ENCODE data around the gene RLF. TPM values are rescaled to one million over a fixed set of nuclear protein-coding genes. Genes with fewer than 3 reads are reported as not detected.

RLF gene
- total RNA-seq, 1 experiment from 2014 or later: 15.5 TPM

DNA sequence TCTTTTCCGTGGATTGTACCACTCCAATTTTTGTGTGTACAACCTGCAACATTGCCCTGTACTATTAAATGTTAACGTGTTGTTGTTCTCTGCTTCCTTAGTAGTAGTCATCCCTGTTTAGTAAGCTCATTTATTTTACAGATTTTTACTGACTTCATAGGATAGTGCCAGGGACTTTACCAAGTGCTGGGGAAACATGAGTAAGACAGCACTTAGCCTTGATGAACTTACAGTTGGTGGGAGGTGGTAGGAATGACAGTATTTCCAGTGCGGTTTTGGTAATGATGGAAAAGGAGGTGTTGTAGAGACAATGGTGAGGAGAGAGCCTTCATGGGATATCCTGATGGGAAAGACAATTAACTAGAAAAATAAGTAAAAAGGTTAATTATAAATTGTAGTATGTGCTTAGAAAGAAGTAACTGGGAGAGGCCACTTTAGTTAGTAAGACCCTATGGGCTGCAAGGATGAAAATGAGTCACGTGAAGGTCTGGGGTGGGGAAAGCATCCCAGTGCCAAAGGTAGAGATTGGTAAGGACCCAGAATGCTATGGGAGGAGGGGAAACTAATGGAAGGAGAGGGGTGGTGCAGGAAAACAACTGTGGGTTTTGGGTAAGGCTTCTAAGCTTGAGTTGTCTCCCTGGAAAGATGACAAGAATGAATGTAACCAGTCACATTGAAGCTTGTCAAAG, 1.7 kb downstream of the RLF start:
- Histone ChIP-seq H3K4me2 (peak overlapping the region; percentile 94), H3K79me2 (ENCODE audit: low read depth) (peaks cover 71% of the 10 kb centered on the region), H3K9me2 (ENCODE audit: insufficient read depth) (no peaks in the 10 kb centered on the region), H3K9me3 (ENCODE audit: insufficient read depth, low read depth) (no peaks in the 10 kb centered on the region), H3K4me3 (peak overlapping the region; percentile 98), H2AFZ (no peak overlapping the region), H4K20me1 (ENCODE audit: insufficient read depth) (peaks cover 57% of the 10 kb centered on the region), H3K4me1 (replicated peaks; ENCODE audit: insufficient read depth) (peaks cover 32% of the 10 kb centered on the region), H3F3A (ENCODE audit: insufficient read depth, low read depth) (no peaks in the 10 kb centered on the region; the same call in 1 of the 2 replicates), H3K27me3 (ENCODE audit: insufficient read depth, low read depth) (no peaks in the 10 kb centered on the region), H3K36me3 (ENCODE audit: low read depth) (no peaks in the 10 kb centered on the region), H3K27ac (no peak overlapping the region)
- ChIA-PET POLR2A (ENCODE audit: unreplicated experiment) (interaction anchor here (0.5 to 0.6 kb wide), 2 partner anchors 66 to 67 kb away, joined by 4 to 8 read pairs; no protein-coding TSS in a partner anchor), CTCF (interaction anchor here (1.2 kb wide), 1 partner anchor 9 kb away, joined by 4 read pairs; no protein-coding TSS in a partner anchor)
- BruUV-seq (replicated peaks): no TSS peak
- intact Hi-C loops (cut with micrococcal nuclease; ENCODE audit: unreplicated experiment): no loop called here
- DNase-seq: no peak
- TF ChIP-seq EZH2 (IDR thresholded peaks at IDR 0.05; ENCODE audit: low read depth): no peak
- TF ChIP-seq, protein P1, sequence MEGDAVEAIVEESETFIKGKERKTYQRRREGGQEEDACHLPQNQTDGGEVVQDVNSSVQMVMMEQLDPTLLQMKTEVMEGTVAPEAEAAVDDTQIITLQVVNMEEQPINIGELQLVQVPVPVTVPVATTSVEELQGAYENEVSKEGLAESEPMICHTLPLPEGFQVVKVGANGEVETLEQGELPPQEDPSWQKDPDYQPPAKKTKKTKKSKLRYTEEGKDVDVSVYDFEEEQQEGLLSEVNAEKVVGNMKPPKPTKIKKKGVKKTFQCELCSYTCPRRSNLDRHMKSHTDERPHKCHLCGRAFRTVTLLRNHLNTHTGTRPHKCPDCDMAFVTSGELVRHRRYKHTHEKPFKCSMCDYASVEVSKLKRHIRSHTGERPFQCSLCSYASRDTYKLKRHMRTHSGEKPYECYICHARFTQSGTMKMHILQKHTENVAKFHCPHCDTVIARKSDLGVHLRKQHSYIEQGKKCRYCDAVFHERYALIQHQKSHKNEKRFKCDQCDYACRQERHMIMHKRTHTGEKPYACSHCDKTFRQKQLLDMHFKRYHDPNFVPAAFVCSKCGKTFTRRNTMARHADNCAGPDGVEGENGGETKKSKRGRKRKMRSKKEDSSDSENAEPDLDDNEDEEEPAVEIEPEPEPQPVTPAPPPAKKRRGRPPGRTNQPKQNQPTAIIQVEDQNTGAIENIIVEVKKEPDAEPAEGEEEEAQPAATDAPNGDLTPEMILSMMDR (conservative IDR thresholded peaks at IDR 0.05): no peak

GRCh38 chr1:40167317-40167716, 6.1 kb downstream of the RLF start:
- Histone ChIP-seq H3K27ac (no peak overlapping the region), H3K79me2 (ENCODE audit: low read depth) (peaks cover 99% of the 10 kb centered on the region), H3K36me3 (ENCODE audit: low read depth) (no peaks in the 10 kb centered on the region), H3F3A (ENCODE audit: insufficient read depth, low read depth) (peaks cover 7% of the 10 kb centered on the region; the same call in 1 of the 2 replicates), H3K9me3 (ENCODE audit: insufficient read depth, low read depth) (no peaks in the 10 kb centered on the region), H3K9me2 (ENCODE audit: insufficient read depth) (no peaks in the 10 kb centered on the region), H3K27me3 (ENCODE audit: insufficient read depth, low read depth) (no peaks in the 10 kb centered on the region), H3K4me1 (replicated peaks; ENCODE audit: insufficient read depth) (peaks cover 28% of the 10 kb centered on the region), H4K20me1 (ENCODE audit: insufficient read depth) (peaks cover 84% of the 10 kb centered on the region), H3K4me3 (no peak overlapping the region), H2AFZ (no peak overlapping the region), H3K4me2 (no peak overlapping the region)
- BruUV-seq (replicated peaks): no TSS peak
- CTCF ChIA-PET: no interaction called here
- POLR2A ChIA-PET (ENCODE audit: unreplicated experiment): interaction anchor here (0.6 kb wide), 1 partner anchor 10 kb away, joined by 5 read pairs; no protein-coding TSS in a partner anchor
- TF ChIP-seq, protein P1 (conservative IDR thresholded peaks at IDR 0.05): no peak
- TF ChIP-seq EZH2 (IDR thresholded peaks at IDR 0.05; ENCODE audit: low read depth): no peak
- DNase-seq: no peak
- intact Hi-C loops (cut with micrococcal nuclease; ENCODE audit: unreplicated experiment): no loop called here

GRCh38 chr1:40171036-40171435, 9.8 kb downstream of the RLF start:
- POLR2A ChIA-PET (ENCODE audit: unreplicated experiment): no interaction called here
- Histone ChIP-seq H3K79me2 (ENCODE audit: low read depth) (peaks cover 99% of the 10 kb centered on the region), H3K9me3 (ENCODE audit: insufficient read depth, low read depth) (no peaks in the 10 kb centered on the region), H3K9me2 (ENCODE audit: insufficient read depth) (no peaks in the 10 kb centered on the region), H3F3A (ENCODE audit: insufficient read depth, low read depth) (peaks cover 19% of the 10 kb centered on the region; the same call in 1 of the 2 replicates), H3K4me2 (no peak overlapping the region), H3K27ac (no peak overlapping the region), H3K4me1 (replicated peaks; ENCODE audit: insufficient read depth) (no peaks in the 10 kb centered on the region), H4K20me1 (ENCODE audit: insufficient read depth) (peaks cover 83% of the 10 kb centered on the region), H2AFZ (no peak overlapping the region), H3K36me3 (ENCODE audit: low read depth) (no peaks in the 10 kb centered on the region), H3K27me3 (ENCODE audit: insufficient read depth, low read depth) (no peaks in the 10 kb centered on the region), H3K4me3 (no peak overlapping the region)
- CTCF ChIA-PET: interaction anchor here (0.5 kb wide), 3 partner anchors 15 to 165 kb away, joined by 3 to 4 read pairs (median 3); no protein-coding TSS in a partner anchor
- intact Hi-C loops (cut with micrococcal nuclease; ENCODE audit: unreplicated experiment): no loop called here
- no TSS peak for BruUV-seq (replicated peaks)
- no peak for TF ChIP-seq EZH2 (IDR thresholded peaks at IDR 0.05; ENCODE audit: low read depth)
- TF ChIP-seq, protein P1 (conservative IDR thresholded peaks at IDR 0.05): no peak
- no peak for DNase-seq

Data from PC-9 (cell line).